LoVo (cell line): Measurements from ENCODE around the gene UBL3.

Experiments used
- DNase-seq: peaks from one replicate; pipeline ENCODE4 v3.0.0-alpha.2; 2016; ENCODE audit warnings: low spot score

The UBL3 gene

GRCh38 chr13:29810145-29810742, 40.2 kb downstream of the UBL3 start:
- no peak for DNase-seq

- no peak for DNase-seq
These were observed 42.2 kb downstream of the UBL3 start for GRCh38 chr13:29808264-29808663.

DNA sequence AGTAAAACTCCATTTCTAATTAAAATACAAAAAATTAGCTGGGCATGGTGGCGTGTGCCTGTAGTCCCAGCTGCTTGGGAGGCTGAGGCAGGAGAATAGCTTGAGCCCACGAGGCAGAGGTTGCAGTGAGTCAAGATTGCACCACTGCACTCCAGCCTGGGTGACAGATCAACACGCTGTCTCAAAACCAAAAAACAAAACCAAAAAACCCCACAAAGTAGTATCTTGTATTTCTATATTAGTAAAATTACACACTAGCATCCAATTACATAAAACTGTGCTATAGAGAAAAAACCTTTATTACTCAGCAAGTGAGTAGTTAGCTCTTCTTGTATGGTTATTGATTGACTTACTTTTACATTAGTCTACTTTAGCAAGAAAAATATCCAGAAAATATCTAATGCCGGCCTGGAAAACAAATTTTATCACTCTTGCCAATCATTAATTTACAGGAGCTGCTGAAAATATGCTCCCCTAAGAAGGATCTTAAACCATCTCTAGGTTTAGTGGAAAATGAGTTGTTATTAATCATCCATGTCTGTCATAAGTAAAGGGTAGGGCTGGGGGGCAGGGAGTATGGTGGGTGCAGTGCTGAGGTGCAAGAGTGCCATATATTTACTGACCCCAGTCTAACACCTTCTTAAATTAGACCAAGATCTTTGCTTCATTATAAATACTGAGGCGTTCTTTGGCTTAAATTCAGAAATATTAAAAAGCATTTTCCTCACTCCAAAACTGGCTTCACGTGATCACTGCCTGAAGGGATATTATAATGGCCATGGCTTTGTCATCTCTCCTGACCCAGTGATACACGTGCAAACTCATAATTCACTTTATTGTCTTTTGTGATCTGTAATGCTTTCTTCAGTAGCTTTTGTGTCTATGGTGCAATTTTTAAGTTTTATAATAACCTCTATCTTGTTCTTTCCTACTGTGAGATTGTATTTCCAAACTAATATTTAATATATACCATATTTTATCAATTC, 44.1 kb downstream of the UBL3 start:
- DNase-seq: no peak

DNA sequence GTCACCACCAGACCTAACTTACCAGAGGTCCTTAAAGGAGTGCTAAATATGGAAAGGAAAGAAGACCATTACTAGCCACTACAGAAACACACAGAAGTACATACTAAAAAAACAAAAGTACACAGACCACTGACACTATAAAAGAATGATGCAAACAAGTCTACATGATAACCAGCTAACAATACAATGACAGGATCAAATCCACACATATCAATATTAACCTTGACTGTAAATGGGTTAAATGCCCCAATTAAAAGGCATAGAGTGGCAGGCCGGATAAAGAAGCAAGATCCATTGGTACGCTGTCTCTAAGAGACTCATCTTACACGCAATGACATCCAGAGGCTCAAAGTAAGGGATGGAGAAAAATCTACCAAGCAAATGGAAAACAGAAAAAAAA, 47.2 kb downstream of the UBL3 start:
- DNase-seq: no peak

DNA sequence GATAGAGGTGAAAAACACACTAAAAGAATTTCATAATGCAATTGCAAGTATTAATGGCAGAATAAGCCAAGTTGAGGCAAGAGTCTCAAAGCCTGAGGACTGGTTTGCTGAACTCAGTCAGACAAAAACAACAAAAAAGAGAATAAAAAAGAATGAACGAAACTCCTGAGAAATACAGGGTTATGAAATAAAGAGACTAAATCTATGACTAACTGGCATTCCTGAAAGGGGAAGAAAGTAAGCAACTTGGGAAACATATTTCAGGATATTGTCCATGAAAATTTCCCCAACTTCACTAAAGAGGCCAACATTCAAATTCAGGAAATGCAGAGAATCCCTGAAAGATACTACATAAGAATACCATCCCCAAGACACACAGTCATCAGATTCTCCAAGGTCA, 47.8 kb downstream of the UBL3 start:
- no peak for DNase-seq

DNA sequence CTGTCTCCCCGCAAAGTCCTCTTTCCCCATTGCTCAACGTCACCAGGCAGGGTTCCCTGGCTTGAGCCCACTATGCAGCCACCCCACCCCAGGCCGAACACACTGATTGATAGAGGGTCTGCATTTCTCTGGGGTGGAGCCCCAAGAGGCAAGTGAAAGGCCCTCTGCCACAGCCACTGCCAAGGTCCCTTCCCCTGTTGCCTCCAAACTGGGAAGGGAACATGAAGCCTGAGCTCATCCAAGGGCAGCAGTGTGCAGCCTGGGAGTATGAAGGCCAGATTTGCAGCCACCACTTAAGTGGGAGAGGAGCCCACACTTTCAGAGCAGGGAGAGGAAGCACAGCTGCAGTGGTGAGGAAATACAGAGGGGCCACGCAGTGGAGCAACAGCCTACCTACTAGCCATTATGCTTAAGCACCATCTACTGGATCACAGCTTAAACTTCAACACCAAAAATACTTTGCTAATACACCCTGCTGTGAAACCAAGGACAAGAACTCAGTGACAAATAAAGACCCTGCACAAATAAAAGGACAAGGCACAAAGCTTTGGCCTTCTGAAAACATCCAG, 48.6 kb downstream of the UBL3 start:
- DNase-seq: no peak

DNA sequence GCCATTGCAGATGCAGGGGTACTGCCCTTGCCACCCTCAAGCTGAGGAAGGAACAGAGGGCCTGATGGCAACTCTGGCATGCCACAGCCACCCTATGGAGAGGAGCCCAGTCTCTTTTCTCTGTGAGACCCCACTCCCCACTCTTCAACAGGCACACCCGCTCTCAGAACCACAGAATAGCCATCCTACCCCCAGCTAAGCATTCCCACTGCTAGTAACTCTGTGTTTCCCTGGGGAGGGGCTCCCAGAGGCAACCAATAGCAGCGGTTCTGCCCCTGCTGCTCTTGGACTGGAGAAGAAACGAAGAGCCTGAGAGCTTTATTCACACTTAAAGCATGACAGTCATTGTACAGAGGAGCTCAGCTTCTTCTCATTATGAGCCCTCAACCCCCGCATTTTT, 49.3 kb downstream of the UBL3 start:
- no peak for DNase-seq

GRCh38 chr13:29800687-29801086, 49.7 kb downstream of the UBL3 start:
- DNase-seq: no peak

DNA sequence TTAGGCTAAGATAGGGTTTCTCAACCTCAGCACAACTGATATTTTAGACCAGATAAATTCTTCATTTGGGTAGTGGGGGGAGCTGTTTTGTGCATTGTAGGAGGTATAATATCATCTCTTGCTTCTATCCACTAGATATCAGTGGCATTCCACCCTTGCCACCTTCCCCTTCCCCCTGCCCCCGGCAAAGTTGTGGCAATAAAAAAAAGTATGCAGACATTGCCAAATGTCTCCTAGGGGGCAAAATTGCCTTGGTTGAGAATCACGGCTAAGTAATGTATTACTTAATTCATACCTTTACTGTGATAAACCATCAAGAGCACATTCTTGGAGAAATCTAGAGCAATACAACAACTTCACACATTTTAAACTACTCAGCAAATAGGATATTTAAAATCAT, 51.4 kb downstream of the UBL3 start:
- no peak for DNase-seq

DNA sequence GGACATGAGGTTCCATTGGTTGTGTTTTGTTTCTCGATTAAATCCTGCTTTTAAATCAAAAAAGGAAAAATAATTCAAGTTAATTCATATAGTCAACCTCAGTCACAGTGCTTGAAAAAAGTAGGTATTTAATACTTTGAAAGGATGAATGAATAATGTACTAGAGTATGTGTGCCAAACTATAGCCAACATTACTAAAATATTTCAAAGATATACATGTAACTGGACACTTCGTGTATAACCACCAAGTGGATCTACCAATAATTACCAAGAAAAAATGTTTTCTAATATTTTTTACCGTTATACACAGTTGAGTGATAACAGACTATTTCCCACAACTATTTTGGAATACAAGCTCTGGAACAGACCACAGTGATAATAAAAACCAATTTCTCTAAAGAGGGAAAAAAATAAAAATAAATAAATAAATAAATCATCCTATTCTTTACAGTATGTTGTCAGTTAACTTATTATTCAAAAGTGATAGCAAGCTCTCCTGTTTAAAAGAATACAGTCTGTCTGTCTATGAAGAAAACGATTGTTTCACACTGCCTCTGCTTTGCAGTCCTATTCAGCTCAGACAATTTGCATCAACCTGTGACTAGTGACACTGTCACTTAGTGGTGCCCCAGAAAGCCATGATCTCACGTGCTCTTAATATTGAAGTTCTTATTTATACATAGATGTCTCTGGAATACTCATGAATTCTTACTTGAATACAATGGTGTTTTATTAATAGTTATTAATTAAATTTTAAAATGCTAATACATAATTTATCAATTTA, 58.2 kb downstream of the UBL3 start:
- no peak for DNase-seq

GRCh38 chr13:29791508-29791907, 58.9 kb downstream of the UBL3 start:
- no peak for DNase-seq

GRCh38 chr13:29786698-29787097, 63.7 kb downstream of the UBL3 start:
- DNase-seq: peak; percentile 16

DNA sequence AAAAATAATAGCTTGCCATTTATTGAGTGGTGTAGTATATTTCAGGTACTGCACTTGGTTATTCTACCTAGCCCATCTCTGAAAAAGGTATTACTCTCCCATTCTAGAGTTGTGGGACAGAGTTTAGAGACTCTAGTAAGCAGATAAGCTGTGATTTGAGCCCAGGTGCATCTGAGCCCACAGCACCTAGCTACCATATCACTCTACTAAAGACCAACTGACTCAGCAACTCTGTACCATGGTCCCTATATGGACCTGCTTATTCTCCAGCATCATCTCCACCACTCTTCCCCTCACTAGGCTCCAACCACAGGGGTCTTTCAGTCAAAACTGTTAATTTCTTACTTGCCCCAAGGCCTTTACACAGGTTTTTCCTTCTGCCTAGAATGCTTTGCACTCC, 64.4 kb downstream of the UBL3 start:
- DNase-seq: no peak

- no peak for DNase-seq
These were observed 67.6 kb downstream of the UBL3 start for GRCh38 chr13:29782798-29783197.

- DNase-seq: no peak
These were observed 75.6 kb downstream of the UBL3 start for GRCh38 chr13:29774830-29775229.

- peak; percentile 17 for DNase-seq
These were observed 79.2 kb downstream of the UBL3 start for GRCh38 chr13:29771247-29771646.

DNA sequence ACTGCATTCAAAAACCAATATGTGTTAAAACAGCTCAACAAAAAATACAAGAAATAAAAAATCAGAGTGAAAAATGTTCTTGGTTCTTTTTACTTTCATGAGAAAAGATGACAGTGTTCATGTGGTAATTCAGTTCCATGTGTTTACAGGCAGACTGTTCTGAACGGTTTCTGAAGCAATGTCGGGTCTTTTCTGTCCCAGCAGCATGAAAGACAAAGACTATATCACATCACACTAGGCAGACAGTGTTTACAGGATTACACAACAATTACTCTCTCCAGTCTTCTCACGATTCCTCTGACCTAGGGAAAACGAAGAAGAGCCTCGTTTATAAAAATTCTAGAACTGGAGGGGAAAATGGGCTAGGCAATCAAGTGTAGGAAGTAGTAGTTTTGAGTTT, 83.4 kb downstream of the UBL3 start:
- no peak for DNase-seq

DNA sequence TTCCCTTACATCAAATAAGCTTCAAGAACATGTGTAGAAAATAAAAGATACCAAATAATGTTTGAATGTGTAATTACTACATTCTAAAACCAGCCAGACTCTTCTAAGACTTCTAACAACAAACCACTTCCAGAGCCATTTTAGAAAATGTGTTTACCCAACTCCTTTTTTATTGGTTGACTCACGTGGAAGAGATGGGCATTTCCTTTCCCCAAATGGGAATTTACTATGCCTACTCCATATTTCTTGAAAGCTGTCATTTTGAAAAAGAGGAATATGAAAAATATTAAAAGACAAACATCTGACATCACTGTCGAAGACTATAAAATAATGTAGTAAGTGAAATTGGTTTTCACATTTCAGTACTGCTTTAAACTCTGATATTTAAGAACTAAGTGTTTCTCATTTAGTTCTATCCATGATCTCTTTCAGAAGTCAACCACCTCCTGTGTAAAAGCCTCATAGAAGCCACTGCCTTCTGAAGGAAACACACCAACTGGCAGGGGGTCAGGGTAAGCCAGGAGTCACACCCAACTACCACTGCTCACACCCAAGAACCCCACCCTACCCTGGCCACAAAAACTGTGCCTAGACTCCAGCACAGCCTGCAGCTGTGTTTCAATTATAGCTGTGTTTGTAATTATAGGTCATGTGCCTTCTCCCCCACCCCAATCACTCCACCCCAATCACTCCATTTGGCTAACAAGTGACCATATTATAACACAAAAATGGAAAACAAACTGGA, 86.8 kb downstream of the UBL3 start:
- peak; percentile 37 for DNase-seq

DNA sequence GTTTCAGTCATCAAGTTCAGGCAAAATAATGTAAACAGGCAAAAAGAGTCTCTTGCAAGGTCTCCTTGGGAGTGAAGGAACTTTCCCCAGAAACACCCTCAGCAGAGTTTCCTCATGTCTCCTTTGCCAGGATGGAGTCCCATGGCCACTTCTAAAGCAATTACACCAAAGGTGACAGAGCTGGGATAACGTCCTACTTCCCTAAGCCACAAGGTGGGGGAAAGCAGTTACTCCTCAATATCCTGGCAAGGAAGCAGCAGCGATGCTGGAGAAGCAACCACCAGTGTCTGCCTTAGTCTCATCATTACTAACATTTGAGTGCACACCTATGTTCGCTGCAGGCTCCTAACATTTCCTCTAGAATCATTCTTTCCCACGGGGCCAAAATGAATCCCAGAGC, 88.6 kb downstream of the UBL3 start:
- DNase-seq: no peak

- DNase-seq: no peak
These were observed 89.3 kb downstream of the UBL3 start for GRCh38 chr13:29761160-29761559.

DNA sequence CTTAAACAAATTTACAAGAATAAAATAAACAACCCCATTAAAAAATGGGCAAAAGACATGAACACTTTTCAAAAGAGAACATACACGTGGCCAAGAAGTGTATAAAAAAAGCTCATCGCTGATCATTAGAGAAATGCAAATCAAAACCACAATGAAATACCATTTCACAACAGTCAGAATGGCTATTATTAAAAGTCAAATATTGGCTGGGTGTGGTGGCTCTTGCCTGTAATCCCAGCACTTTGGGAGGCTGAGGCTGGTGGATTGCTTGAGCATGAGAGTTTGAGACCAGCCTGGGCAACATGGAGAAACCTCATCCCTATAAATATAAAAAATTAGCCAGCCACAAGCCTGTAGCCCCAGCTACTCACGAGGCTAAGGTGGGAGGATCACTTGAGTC, 89.9 kb downstream of the UBL3 start:
- DNase-seq: no peak
